Sigmoid colon (tissue), 7 donors: ENCODE results near the gene SLC17A9. TPM values are rescaled to one million over a fixed set of nuclear protein-coding genes. Genes with fewer than 3 reads are reported as not detected.

Source experiments
- DNase-seq: peaks from one replicate; pipeline ENCODE4 v3.0.0-alpha.2; 2019
- H3K27ac ChIP-seq, 4 donors: fragments of 200-600 bp; sonication (generic); one replicate each; pipeline ENCODE4 v1.5.1; 2016 to 2019; ENCODE audit warnings: mild to moderate bottlenecking in 1 of 4
- H3K27me3 ChIP-seq, 3 donors: fragments of 200-600 bp; sonication (generic); one replicate each; pipeline ENCODE4 v1.5.1; 2019; ENCODE audit warnings: mild to moderate bottlenecking in 1 of 3
- H3K36me3 ChIP-seq, 4 donors: fragments of 200-600 bp; sonication (generic); one replicate each; pipeline ENCODE4 v1.5.1; 2016 to 2019
- H3K4me1 ChIP-seq, 4 donors: fragments of 200-600 bp; sonication (generic); one replicate each; pipeline ENCODE4 v1.5.1; 2017 to 2019
- H3K4me3 ChIP-seq, 4 donors: fragments of 200-600 bp; sonication (generic); one replicate each; pipeline ENCODE4 v1.5.1; 2017 to 2019; ENCODE audit warnings: mild to moderate bottlenecking in 2 of 4, moderate library complexity in 1 of 4
- H3K9me3 ChIP-seq, 4 donors: fragments of 200-600 bp in 3 of 4; sonication (generic) in 3 of 4; one replicate each; pipeline versions ENCODE4 v1.5.1 to v1.6.1; 2013 to 2019
- CTCF ChIP-seq, 4 experiments: fragments of 450-650 bp in 3 of 4; fragments of 200-600 bp in 1 of 4; IDR thresholded peaks; one replicate each; pipeline ENCODE4 v1.5.1; 2016 to 2019; ENCODE audit warnings: antibody characterized with exemption in 4 of 4, mild to moderate bottlenecking in 3 of 4, moderate library complexity in 2 of 4
- EP300 ChIP-seq, 4 donors: sonication (generic); formaldehyde crosslinking; IDR thresholded peaks; one replicate each; pipeline ENCODE4 v1.6.1; 2017; ENCODE audit warnings: antibody characterized with exemption in 4 of 4
- POLR2A ChIP-seq, 2 donors: fragments of 450-650 bp; IDR thresholded peaks; one replicate each; pipeline ENCODE4 v1.6.1; 2016; ENCODE audit warnings: antibody characterized with exemption in 2 of 2, mild to moderate bottlenecking in 2 of 2, moderate library complexity in 2 of 2
- POLR2AphosphoS5 ChIP-seq, 4 donors: sonication (generic); formaldehyde crosslinking; IDR thresholded peaks; one replicate each; pipeline ENCODE4 v1.6.1; 2017; ENCODE audit warnings: antibody characterized with exemption in 4 of 4
- WGBS, 2 donors: extraction: QIAGEN DNeasy Blood & Tissue Kit; methylation state at CpG; one replicate each; pipeline ENCODE4 v1.1.7; 2013; 5-methylcytosine and 5-hydroxymethylcytosine counted together
- intact Hi-C: fragments of 100-400 bp; cut with DNase I; formaldehyde crosslinking; loops from one replicate; pipeline ENCODE4 v1.15.1; 2023
- polyA plus RNA-seq, 3 donors: library from polyadenylated mRNA; stranded (reverse); fragments of 200-250 nt; gene quantifications; one replicate each; pipeline ENCODE4 v1.2.3, GENCODE V29; 2013
- total RNA-seq, 4 donors: library from RNA; depleted of rRNA; stranded (reverse); fragments of >200 nt; gene quantifications; one replicate each; pipeline ENCODE4 v1.1.0, GENCODE V29; 2016
- donor health status: healthy with polysubstance abuse.
- donor health status: Bipolar disorder and iron deficiency.
- donor health status: healthy.

The SLC17A9 gene
- total and polyA plus RNA-seq, 7 donors: 0.60 to 15.4 (median 2.9) TPM

DNA sequence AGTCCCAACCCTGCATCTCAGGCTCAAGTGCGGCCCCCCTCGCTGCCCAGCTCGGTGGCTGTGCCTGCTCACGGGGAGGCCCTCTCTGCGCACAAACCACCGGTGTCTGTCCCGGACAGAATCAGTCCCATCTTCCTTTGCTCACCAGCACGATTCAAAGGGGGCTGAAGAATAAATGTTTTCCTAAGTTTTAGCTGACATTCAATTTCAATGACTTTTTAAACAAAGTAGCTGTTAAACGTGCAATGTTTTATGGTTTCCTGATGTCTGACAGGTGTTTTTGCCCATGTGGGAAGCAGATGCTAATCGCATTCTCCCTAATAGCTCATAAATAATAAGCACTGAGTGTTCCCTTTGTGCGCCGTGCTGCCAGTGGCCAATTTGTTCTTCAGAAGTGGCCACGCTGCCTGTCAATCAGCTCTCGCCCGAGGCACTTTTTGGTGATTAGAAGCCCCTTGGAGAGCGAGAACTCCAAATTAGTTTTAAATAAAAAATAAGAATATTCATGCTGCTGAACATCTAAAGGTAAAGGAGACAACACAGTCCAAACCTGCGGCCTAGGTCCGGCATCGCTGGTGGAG, 28.0 kb downstream of the SLC17A9 start:
- 34 to 59% methylated on average over 19 of the region's 19 CpGs for WGBS, 2 donors
- Histone ChIP-seq H3K9me3 (no peaks in the 10 kb centered on the region), H3K4me3 (no peak overlapping the region), H3K27ac (no peak overlapping the region), H3K4me1 (peaks cover 0 to 5% (median 0%) of the 10 kb centered on the region in 4 donors), H3K36me3 (no peaks in the 10 kb centered on the region), H3K27me3 (peaks cover 19 to 95% (median 74%) of the 10 kb centered on the region in 3 donors)
- TF ChIP-seq POLR2AphosphoS5 (IDR thresholded peaks at IDR 0.05) (no peak), CTCF (IDR thresholded peaks at IDR 0.05) (no peak), EP300 (IDR thresholded peaks at IDR 0.05) (no peak), POLR2A (IDR thresholded peaks at IDR 0.05) (no peak)
- intact Hi-C loops: no loop called here
- no peak for DNase-seq

GRCh38 chr20:62980970-62981369, 28.5 kb downstream of the SLC17A9 start:
- Histone ChIP-seq H3K4me3 (no peak overlapping the region), H3K9me3 (no peaks in the 10 kb centered on the region), H3K36me3 (no peaks in the 10 kb centered on the region), H3K27ac (no peak overlapping the region), H3K4me1 (peaks cover 0 to 5% (median 0%) of the 10 kb centered on the region in 4 donors), H3K27me3 (peaks cover 19 to 95% (median 72%) of the 10 kb centered on the region in 3 donors)
- no peak for DNase-seq
- no peak for TF ChIP-seq EP300 (IDR thresholded peaks at IDR 0.05)
- no peak for TF ChIP-seq CTCF (IDR thresholded peaks at IDR 0.05)
- TF ChIP-seq POLR2A (IDR thresholded peaks at IDR 0.05): no peak
- TF ChIP-seq POLR2AphosphoS5 (IDR thresholded peaks at IDR 0.05): no peak
- WGBS, 2 donors: 22 to 41% methylated on average over 27 to 28 of the region's 28 CpGs
- intact Hi-C loops: no loop called here

GRCh38 chr20:62982124-62983075, 29.9 kb downstream of the SLC17A9 start:
- no peak for TF ChIP-seq POLR2AphosphoS5 (IDR thresholded peaks at IDR 0.05)
- TF ChIP-seq CTCF (IDR thresholded peaks at IDR 0.05): no peak
- TF ChIP-seq POLR2A (IDR thresholded peaks at IDR 0.05): no peak
- WGBS, 2 donors: 58 to 62% methylated on average over 21 of the region's 21 CpGs
- Histone ChIP-seq H3K4me1 (peaks cover 0 to 5% (median 0%) of the 10 kb centered on the region in 4 donors), H3K4me3 (no peak overlapping the region), H3K36me3 (no peaks in the 10 kb centered on the region), H3K27ac (no peak overlapping the region), H3K9me3 (no peaks in the 10 kb centered on the region), H3K27me3 (peaks cover 11 to 94% (median 60%) of the 10 kb centered on the region in 3 donors)
- intact Hi-C loops: no loop called here
- no peak for DNase-seq

DNA sequence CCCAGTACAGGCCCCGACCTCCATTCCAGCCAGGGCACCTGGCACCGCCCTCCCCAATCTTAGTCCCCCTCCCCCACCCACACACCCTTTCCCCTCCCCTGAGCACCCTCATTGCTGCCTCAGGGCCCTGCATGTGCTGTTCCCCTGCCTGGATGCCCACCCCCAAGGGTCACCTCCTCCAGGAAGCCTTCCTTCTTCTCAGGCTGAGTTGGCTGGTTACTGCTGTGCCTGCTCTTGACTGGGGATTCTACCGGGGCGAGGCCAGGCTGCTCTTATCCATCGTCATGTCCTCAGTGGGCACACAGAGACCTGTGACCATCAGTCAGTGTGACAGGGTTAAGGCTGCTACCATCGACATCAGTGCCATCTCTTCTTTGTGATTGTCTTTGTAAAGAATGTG, 30.7 kb downstream of the SLC17A9 start:
- peaks cover 0 to 5% (median 0%) of the 10 kb centered on the region in 4 donors for H3K4me1 ChIP-seq
- 65 to 84% methylated on average over 6 of the region's 6 CpGs for WGBS, 2 donors
- intact Hi-C loops: no loop called here
- no peaks in the 10 kb centered on the region for H3K36me3 ChIP-seq
- H3K27me3 ChIP-seq: peaks cover 11 to 88% (median 52%) of the 10 kb centered on the region in 3 donors
- TF ChIP-seq POLR2A (IDR thresholded peaks at IDR 0.05) (no peak), POLR2AphosphoS5 (IDR thresholded peaks at IDR 0.05) (no peak), EP300 (IDR thresholded peaks at IDR 0.05) (no peak), CTCF (IDR thresholded peaks at IDR 0.05) (no peak)
- H3K4me3 ChIP-seq: no peak overlapping the region
- H3K27ac ChIP-seq: no peak overlapping the region
- no peak for DNase-seq
- no peaks in the 10 kb centered on the region for H3K9me3 ChIP-seq
